Smooth muscle cell (in vitro differentiated cells): ENCODE results near the gene LHFPL6. TPM values are rescaled to one million over a fixed set of nuclear protein-coding genes. Genes with fewer than 3 reads are reported as not detected.
A peak's percentile ranks its signal among the peaks of the same experiment; 100 is the strongest.

Experiments used
- DNase-seq: peaks from one replicate; lab custom pipeline; 2025; ENCODE audit not compliant: unreplicated experiment; lab: John Stamatoyannopoulos, UW
- H2AFZ ChIP-seq: fragments of 200-600 bp; sonication (generic); 2 replicates; pipeline ENCODE4 v1.6.0; 2016; ENCODE audit warnings: antibody characterized with exemption, low read depth, mild to moderate bottlenecking
- H3F3A ChIP-seq: fragments of 200-600 bp; sonication (generic); 2 replicates; pipeline ENCODE4 v1.6.0; 2017; ENCODE audit warnings: antibody characterized with exemption, low read depth
- H3K27ac ChIP-seq: fragments of 200-600 bp; sonication (generic); 2 replicates; pipeline ENCODE4 v1.5.1; 2016; ENCODE audit warnings: low read depth, mild to moderate bottlenecking
- H3K27me3 ChIP-seq: fragments of 200-600 bp; sonication (generic); 2 replicates; pipeline ENCODE4 v1.6.1; 2016; ENCODE audit warnings: low read depth, mild to moderate bottlenecking
- H3K36me3 ChIP-seq: fragments of 200-600 bp; sonication (generic); 2 replicates; pipeline ENCODE4 v1.5.1; 2016; ENCODE audit warnings: low read depth
- H3K4me1 ChIP-seq: fragments of 200-600 bp; sonication (generic); 2 replicates; pipeline ENCODE4 v1.5.1; 2016; ENCODE audit warnings: low read depth
- H3K4me2 ChIP-seq: fragments of 200-600 bp; sonication (generic); 2 replicates; pipeline ENCODE4 v1.6.0; 2016; ENCODE audit warnings: mild to moderate bottlenecking
- H3K4me3 ChIP-seq: fragments of 200-600 bp; sonication (generic); 2 replicates; pipeline ENCODE4 v1.5.1; 2016; ENCODE audit warnings: mild to moderate bottlenecking
- H3K79me2 ChIP-seq: fragments of 200-600 bp; sonication (generic); 2 replicates; pipeline ENCODE4 v1.6.0; 2016; ENCODE audit warnings: low read depth, mild to moderate bottlenecking
- H3K9ac ChIP-seq: fragments of 200-600 bp; sonication (generic); 2 replicates; pipeline ENCODE4 v1.6.0; 2016; ENCODE audit warnings: low read depth
- H3K9me3 ChIP-seq: fragments of 200-600 bp; sonication (generic); replicated peaks from 2 replicates; pipeline ENCODE4 v1.5.1; 2016; ENCODE audit warnings: low read depth
- H4K20me1 ChIP-seq: fragments of 200-600 bp; sonication (generic); 2 replicates; pipeline ENCODE4 v1.6.0; 2016; ENCODE audit warnings: low read depth
- CTCF ChIP-seq: fragments of 200-600 bp; sonication (generic); IDR thresholded peaks from 2 replicates; pipeline ENCODE4 v1.5.1; 2017; ENCODE audit warnings: borderline replicate concordance, mild to moderate bottlenecking, antibody characterized with exemption; ENCODE audit not compliant: insufficient read depth, poor library complexity, severe bottlenecking
- WGBS: methylation state at CpG from one replicate; pipeline ENCODE4 v1.1.7; 2016; ENCODE audit warnings: low lambda C conversion rate; 5-methylcytosine and 5-hydroxymethylcytosine counted together
- polyA plus RNA-seq: library from polyadenylated mRNA; unstranded; fragments of >200 nt; fragmentation: Nextera tagmentation; extraction: Ambion mirVana; gene quantifications from 2 replicates; pipeline ENCODE4 v1.2.1, GENCODE V29; 2016
- total RNA-seq: library from RNA; depleted of rRNA; stranded (reverse); fragments of >200 nt; gene quantifications from 2 replicates; pipeline ENCODE4 v1.2.3, GENCODE V29; 2014

The LHFPL6 gene
- total and polyA plus RNA-seq, 2 experiments from 2014 or later = 24.7 to 43.6 TPM

GRCh38 chr13:39588384-39588783, 14.6 kb downstream of the LHFPL6 start:
- Histone ChIP-seq H3K36me3 (no peaks in the 10 kb centered on the region), H3F3A (no peaks in the 10 kb centered on the region), H3K27me3 (no peaks in the 10 kb centered on the region), H2AFZ (no peak overlapping the region), H3K27ac (peak overlapping the region; percentile 1), H4K20me1 (no peaks in the 10 kb centered on the region), H3K9me3 (no peaks in the 10 kb centered on the region), H3K4me1 (no peaks in the 10 kb centered on the region), H3K79me2 (peaks cover 45% of the 10 kb centered on the region), H3K9ac (no peak overlapping the region), H3K4me3 (no peak overlapping the region), H3K4me2 (peak overlapping the region; percentile 26)
- TF ChIP-seq CTCF = no peak
- WGBS = 39% methylated on average over 2 of the region's 2 CpGs
- DNase-seq = no peak

GRCh38 chr13:39587939-39588338, 15.1 kb downstream of the LHFPL6 start:
- Histone ChIP-seq H2AFZ (no peak overlapping the region), H4K20me1 (no peaks in the 10 kb centered on the region), H3K27ac (peak overlapping the region; percentile 1), H3K4me2 (peak overlapping the region; percentile 14), H3K36me3 (no peaks in the 10 kb centered on the region), H3F3A (no peaks in the 10 kb centered on the region), H3K27me3 (no peaks in the 10 kb centered on the region), H3K79me2 (peaks cover 47% of the 10 kb centered on the region), H3K4me3 (no peak overlapping the region), H3K9me3 (no peaks in the 10 kb centered on the region), H3K4me1 (no peaks in the 10 kb centered on the region), H3K9ac (no peak overlapping the region)
- TF ChIP-seq CTCF = no peak
- WGBS = 43% methylated on average over 7 of the region's 7 CpGs
- no peak for DNase-seq

- H3K4me2 ChIP-seq = no peak overlapping the region
- no peak overlapping the region for H3K27ac ChIP-seq
- TF ChIP-seq CTCF = no peak
These were observed 15.9 kb downstream of the LHFPL6 start for GRCh38 chr13:39586958-39587605.

GRCh38 chr13:39586151-39586550, 16.8 kb downstream of the LHFPL6 start:
- Histone ChIP-seq H3K4me1 (no peaks in the 10 kb centered on the region), H3K9ac (no peak overlapping the region), H2AFZ (no peak overlapping the region), H4K20me1 (no peaks in the 10 kb centered on the region), H3K4me2 (no peak overlapping the region), H3F3A (no peaks in the 10 kb centered on the region), H3K4me3 (no peak overlapping the region), H3K9me3 (no peaks in the 10 kb centered on the region), H3K36me3 (no peaks in the 10 kb centered on the region), H3K79me2 (peaks cover 36% of the 10 kb centered on the region), H3K27me3 (no peaks in the 10 kb centered on the region), H3K27ac (no peak overlapping the region)
- 85% methylated on average over 1 of the region's 1 CpG for WGBS
- no peak for DNase-seq
- TF ChIP-seq CTCF = no peak

More at GRCh38 chr13:39586958-39587605, 15.9 kb downstream of the LHFPL6 start:
- H3K9ac ChIP-seq = no peak overlapping the region
- H3K9me3 ChIP-seq = no peaks in the 10 kb centered on the region
- no peaks in the 10 kb centered on the region for H3K36me3 ChIP-seq
- no peak overlapping the region for H2AFZ ChIP-seq
- peaks cover 44% of the 10 kb centered on the region for H3K79me2 ChIP-seq
- H3K27me3 ChIP-seq = no peaks in the 10 kb centered on the region
- 93% methylated on average over 5 of the region's 5 CpGs for WGBS
- H3K4me3 ChIP-seq = no peak overlapping the region
- no peaks in the 10 kb centered on the region for H3K4me1 ChIP-seq
- DNase-seq = no peak
- H3F3A ChIP-seq = no peaks in the 10 kb centered on the region
- H4K20me1 ChIP-seq = no peaks in the 10 kb centered on the region
